Right cardiac atrium (tissue), 5 donors: ENCODE measurements around the gene ZHX3. TPM values are rescaled to one million over a fixed set of nuclear protein-coding genes. Genes with fewer than 3 reads are reported as not detected.

Experiments used
- ATAC-seq, 2 donors: fragments of 200-7000 bp; cut with Tn5 transposase; one replicate each; pipeline versions ENCODE4 v1.8.0 to v1.9.1; 2020; ENCODE audit warnings: moderate library complexity in 2 of 2, mild to moderate bottlenecking in 1 of 2
- DNase-seq, 3 donors: peaks; one replicate each; pipeline ENCODE4 v3.0.0-alpha.2; 2020
- H3K27ac ChIP-seq: one replicate; pipeline ENCODE4 v1.5.1; 2013; ENCODE audit warnings: mild to moderate bottlenecking, low read length, control low read depth, moderate library complexity
- H3K27me3 ChIP-seq: one replicate; pipeline ENCODE4 v1.6.1; 2013; ENCODE audit not compliant: control insufficient read depth, insufficient read depth
- H3K4me1 ChIP-seq: one replicate; pipeline ENCODE4 v1.6.1; 2013; ENCODE audit warnings: low read length; ENCODE audit not compliant: control insufficient read depth, insufficient read depth
- H3K4me3 ChIP-seq: one replicate; pipeline ENCODE4 v1.5.1; 2013; ENCODE audit warnings: low read length, control low read depth
- H3K9me3 ChIP-seq: one replicate; pipeline ENCODE4 v1.6.1; 2013; ENCODE audit warnings: low read length; ENCODE audit not compliant: control insufficient read depth
- WGBS: extraction: QIAGEN DNeasy Blood & Tissue Kit; methylation state at CpG from one replicate; pipeline ENCODE4 v1.1.7; 2013; 5-methylcytosine and 5-hydroxymethylcytosine counted together
- intact Hi-C, 4 donors: fragments of 100-400 bp; cut with DNase I; formaldehyde crosslinking; loops; one replicate each; pipeline versions ENCODE4 v1.11.0 to v1.14.0; 2022 to 2023
- polyA plus RNA-seq: library from polyadenylated mRNA; stranded (reverse); fragments of 200-250 nt; gene quantifications from one replicate; pipeline ENCODE4 v1.2.3, GENCODE V29; 2013
- total RNA-seq, 4 donors: library from RNA; stranded (reverse); fragmentation: NEBNext Ultra II Directional; extraction: Animal tissue kit (Norgen Biotek cat#: 25700); gene quantifications; one replicate each; pipeline ENCODE4 v1.2.1, GENCODE V29; 2021
- donor health status: healthy with polysubstance abuse.
- donor health status: DM: no; HTN: yes; CAD: no.
- donor health status: DM: no; HTN: no; CAD: no.
- donor health status: DM: no; HTN: yes; CAD: no; lungs with severe emphysema.
- donor health status: DM: yes; HTN: yes; CAD: no.

The ZHX3 gene
- total and polyA plus RNA-seq, 5 donors = 11.6 to 39.7 (median 33.4) TPM

DNA sequence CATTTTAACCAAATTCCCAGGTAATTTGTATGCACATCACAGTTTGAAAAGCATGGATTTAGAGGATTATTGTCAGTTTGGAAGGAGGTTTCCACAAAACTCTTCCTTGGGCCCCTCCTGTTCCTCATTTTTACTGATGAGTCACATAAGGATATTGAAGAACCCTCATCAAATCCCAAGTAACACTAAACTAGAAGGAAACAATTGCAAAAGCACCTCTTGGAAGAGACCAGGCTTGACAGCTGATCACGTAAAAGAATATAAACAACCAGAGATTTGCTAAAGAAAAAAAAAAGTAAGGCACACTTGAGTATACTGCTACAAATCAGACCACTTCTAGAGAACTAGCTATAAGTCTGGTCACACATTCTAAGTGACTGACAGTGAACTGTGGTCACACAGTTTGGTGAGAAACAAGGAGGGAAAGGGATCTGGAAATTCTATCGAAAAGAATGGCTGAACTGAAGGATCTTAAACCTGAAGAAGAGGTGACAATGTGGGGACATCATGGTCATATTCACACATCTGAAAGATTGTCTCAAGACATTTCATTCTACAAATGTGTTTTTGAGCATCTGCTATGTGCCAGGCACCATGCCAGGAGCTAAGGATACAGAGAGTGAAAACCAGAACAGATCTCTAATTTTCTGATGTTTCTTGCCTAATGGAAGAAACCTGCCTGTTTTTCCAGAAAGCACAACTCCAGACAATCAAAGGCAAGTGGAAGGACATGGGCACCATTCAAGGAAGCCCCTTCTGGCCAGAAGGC lies 24.1 kb downstream of the ZHX3 start:
- DNase-seq (peak in 1 of 3 donors; percentile 66), ATAC-seq (peak in 1 of 2 donors; percentile 35)
- H3K9me3 ChIP-seq = no peaks in the 10 kb centered on the region
- intact Hi-C loops = no loop called here
- 58% methylated on average over 2 of the region's 2 CpGs for WGBS
- H3K4me3 ChIP-seq = no peak overlapping the region
- no peak overlapping the region for H3K27ac ChIP-seq
- no peaks in the 10 kb centered on the region for H3K27me3 ChIP-seq
- peaks cover 7% of the 10 kb centered on the region for H3K4me1 ChIP-seq

DNA sequence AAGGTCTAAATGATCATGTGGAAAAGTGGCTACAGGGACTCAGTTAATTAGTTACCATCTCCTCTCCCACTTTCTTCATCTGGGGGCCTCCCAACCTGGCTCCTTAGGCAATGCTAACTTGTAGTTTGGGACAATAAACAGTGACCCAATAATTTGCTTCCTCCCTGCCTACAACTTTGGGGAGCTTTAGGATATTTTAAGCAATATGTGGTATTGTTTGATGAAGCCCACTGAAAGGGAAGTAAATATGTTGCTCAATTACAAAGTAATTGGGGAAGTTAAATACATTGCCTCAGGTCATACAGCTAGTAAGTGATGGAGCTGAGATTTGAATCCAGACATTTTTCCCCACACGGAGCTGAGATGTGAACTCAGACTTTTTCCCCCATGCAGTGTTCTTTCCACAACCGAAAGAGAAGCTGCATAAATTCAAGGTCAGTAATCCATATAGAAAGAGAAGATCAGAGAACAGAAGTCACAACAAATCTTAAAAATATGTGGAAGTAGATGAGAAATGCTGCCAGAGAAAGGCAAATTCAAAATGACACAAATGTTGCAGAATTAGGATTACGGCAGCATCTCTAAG lies 26.6 kb downstream of the ZHX3 start:
- Histone ChIP-seq H3K4me3 (no peak overlapping the region), H3K9me3 (no peaks in the 10 kb centered on the region), H3K4me1 (peaks cover 2% of the 10 kb centered on the region), H3K27ac (no peak overlapping the region), H3K27me3 (no peaks in the 10 kb centered on the region)
- DNase-seq (no peak), ATAC-seq (no peak)
- WGBS = 82% methylated on average over 3 of the region's 3 CpGs
- intact Hi-C loops = no loop called here

DNA sequence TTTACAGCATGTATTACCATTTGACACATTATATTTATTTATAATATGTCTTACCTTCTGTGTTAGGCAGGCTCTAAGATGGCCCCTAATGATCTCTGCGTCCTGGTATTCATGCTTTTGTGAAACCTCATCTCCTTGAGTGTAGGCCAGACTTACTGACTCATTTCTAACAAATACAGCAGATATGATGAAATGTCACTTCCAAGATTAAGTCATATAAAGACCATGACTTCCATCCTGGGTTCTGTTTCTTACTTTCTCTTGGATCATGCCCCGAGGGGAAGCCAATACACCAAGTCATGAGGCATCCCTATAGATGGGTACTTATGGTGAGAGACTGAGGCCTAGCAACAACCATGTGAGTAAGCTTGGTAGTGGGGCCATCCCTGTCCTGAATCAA lies 30.2 kb downstream of the ZHX3 start:
- DNase-seq (no peak), ATAC-seq (peak in 1 of 2 donors; percentile 14)
- no peak overlapping the region for H3K4me3 ChIP-seq
- peaks cover 2% of the 10 kb centered on the region for H3K4me1 ChIP-seq
- no peaks in the 10 kb centered on the region for H3K9me3 ChIP-seq
- WGBS = 92% methylated on average over 2 of the region's 2 CpGs
- no peak overlapping the region for H3K27ac ChIP-seq
- no peaks in the 10 kb centered on the region for H3K27me3 ChIP-seq
- intact Hi-C loops = no loop called here

DNA sequence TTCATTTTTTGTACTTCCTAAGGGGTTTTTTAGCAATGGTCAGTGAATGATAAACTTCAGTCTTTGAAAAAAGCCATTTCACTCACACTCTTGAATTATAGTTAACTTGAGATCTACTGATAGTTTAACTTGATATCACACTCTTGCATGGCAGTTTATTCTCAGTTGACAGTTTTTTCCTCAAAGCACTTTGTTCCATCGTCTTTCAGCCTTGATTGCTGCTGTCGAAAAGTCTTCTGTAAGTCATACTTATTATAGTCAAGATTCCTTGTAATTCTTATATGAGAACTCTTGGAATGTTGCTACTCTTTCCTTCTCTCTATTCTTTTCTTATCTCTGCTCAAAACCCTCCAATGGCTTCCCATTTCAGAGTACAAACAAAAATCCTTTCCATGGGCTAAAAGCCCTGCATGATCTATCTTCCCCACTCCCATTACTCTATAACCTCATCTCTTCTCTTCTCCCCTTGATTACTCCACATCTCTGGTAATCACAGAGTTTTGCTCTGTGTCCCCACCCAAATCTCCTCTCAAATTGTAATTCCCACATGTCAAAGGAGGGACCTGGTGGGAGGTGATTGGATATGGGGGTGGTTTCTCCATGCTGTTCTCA lies 31.2 kb downstream of the ZHX3 start:
- intact Hi-C loops = no loop called here
- DNase-seq = no peak
- no peaks in the 10 kb centered on the region for H3K9me3 ChIP-seq
- no peak for ATAC-seq
- H3K4me1 ChIP-seq = peaks cover 2% of the 10 kb centered on the region
- H3K27ac ChIP-seq = no peak overlapping the region
- WGBS = 97% methylated on average over 2 of the region's 2 CpGs
- H3K4me3 ChIP-seq = no peak overlapping the region
- H3K27me3 ChIP-seq = no peaks in the 10 kb centered on the region

DNA sequence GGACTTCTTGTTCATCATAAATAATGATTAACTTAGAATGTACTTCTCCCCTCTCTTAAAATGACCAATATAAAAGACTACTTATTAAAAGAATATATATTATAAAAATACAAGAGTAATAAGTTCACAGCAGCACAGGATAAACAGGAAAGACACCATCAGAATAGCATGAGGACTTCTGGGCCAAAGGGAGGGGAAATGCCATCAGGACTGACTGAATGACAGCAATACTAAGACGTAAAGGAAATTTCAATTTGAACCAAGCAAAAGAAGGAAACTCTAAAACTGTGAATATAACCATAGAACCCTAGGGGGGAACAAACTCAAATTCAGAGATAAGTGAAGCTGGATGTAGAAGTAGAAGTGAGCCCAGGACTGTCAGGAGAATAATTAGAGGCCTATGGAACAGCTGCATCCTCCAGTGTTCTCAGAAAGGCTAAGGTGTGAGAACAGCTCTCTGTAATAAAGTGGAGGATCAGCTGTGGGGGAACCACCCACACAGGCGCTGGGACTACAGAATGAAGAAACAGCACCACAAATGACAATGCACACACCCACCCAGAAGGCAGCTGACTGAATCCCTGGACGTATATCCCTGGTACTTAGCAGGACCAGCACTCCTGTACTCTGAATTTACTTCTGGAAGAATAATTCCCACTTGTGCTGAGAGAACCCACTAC lies 37.8 kb downstream of the ZHX3 start:
- Histone ChIP-seq H3K4me3 (no peak overlapping the region), H3K27ac (no peak overlapping the region)
- ATAC-seq = no peak

DNA sequence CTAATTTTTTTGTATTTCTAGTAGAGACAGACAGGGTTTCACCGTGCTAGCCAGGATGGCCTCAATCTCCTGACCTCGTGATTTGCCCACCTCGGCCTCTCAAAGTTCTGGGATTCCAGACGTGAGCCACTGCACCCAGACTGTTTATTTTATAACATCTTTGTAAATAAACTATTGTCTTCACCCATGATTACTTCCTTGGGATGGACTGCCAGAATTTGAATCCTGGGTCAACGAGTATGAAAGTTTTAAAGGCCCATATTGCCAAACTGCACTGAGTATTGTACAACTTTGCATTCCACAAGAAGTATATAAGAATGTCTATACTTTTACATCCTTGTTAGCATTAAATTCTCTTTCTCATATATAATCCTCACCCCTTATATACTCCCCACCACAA lies 38.6 kb downstream of the ZHX3 start:
- ATAC-seq = no peak
- H3K9me3 ChIP-seq = no peaks in the 10 kb centered on the region
- WGBS = 83% methylated on average over 5 of the region's 5 CpGs
- peaks cover 10% of the 10 kb centered on the region for H3K4me1 ChIP-seq
- intact Hi-C loops = no loop called here
- no peak overlapping the region for H3K4me3 ChIP-seq
- no peak overlapping the region for H3K27ac ChIP-seq
- H3K27me3 ChIP-seq = no peaks in the 10 kb centered on the region
- no peak for DNase-seq

More for the DNA sequence above, 37.8 kb downstream of the ZHX3 start:
- intact Hi-C loops = no loop called here
- Histone ChIP-seq H3K9me3 (no peaks in the 10 kb centered on the region), H3K27me3 (no peaks in the 10 kb centered on the region), H3K4me1 (peaks cover 8% of the 10 kb centered on the region)
- no peak for DNase-seq
- WGBS = 56% methylated on average over 3 of the region's 3 CpGs

DNA sequence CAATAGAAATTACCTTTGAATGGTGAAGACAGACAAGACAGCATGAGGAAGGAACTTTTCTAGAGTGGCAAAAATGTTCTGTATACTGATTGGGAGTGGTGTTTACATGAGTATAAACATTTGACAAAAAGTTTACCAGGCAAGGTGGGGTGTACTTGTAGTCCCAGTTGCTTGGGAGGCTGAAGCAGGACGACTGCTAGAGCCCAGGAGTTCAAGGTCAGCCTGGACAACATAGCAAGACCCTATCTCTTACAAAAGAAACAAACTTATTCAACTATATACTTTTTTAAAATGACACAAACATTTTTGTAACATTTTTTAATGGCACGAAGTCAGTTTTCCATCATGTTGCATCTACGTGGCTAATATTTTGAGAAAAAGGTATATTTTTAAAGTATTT lies 40.5 kb downstream of the ZHX3 start:
- Histone ChIP-seq H3K4me1 (peaks cover 10% of the 10 kb centered on the region), H3K9me3 (no peaks in the 10 kb centered on the region), H3K27ac (no peak overlapping the region), H3K4me3 (no peak overlapping the region), H3K27me3 (no peaks in the 10 kb centered on the region)
- no peak for ATAC-seq
- no peak for DNase-seq
- WGBS = 93% methylated on average over 3 of the region's 3 CpGs
- intact Hi-C loops = no loop called here

DNA sequence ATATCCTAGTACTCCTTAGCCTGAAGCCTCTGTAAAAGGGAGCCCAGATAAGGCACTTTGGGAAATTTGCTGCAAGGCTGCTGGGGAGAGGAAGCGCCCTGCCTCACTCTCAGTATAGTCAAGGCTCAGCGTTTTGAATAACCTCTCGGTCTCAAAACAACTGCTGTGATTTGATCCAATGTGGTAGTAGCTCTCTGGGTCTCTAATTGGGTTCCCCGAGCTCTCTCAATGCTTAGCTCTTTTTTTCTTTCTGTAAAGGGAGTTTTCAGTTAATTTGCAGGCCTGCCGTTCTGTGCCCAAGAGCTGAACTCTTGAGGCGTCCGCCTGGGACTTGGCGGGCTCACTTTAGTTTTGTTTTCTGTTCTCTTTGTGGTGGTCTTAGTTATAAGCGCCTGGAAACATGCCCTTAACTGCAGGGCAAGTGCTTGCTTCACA lies 41.2 kb downstream of the ZHX3 start:
- intact Hi-C loops = no loop called here

DNA sequence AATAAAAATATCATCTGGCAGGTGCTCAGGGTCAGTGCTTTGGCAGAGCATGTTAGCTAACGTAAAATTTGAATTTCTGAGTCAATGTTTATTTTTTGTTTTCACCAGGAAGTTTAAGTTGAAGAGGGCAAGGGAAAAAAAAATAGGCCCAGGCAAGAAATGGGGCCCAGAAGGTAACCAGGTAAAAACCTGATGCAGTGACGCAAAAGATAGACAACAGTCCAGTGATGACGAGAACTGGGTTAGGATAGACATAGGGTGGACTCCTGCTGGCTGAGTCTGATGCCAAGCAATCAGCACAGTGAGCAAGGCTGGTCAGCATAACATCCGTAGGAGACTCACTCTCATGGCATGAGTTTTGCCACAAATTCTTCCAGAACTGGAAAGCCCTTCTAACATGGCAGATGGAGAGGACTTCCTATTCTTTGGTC lies 42.2 kb downstream of the ZHX3 start:
- peak in 1 of 2 donors; percentile 31 for ATAC-seq
- H3K4me3 ChIP-seq = no peak overlapping the region
- no peaks in the 10 kb centered on the region for H3K9me3 ChIP-seq
- H3K4me1 ChIP-seq = peaks cover 10% of the 10 kb centered on the region
- no peak overlapping the region for H3K27ac ChIP-seq
- WGBS = 80% methylated on average over 4 of the region's 4 CpGs
- DNase-seq = no peak
- H3K27me3 ChIP-seq = no peaks in the 10 kb centered on the region
- intact Hi-C loops = no loop called here

More for the DNA sequence above, 41.2 kb downstream of the ZHX3 start:
- H3K4me1 ChIP-seq = peaks cover 10% of the 10 kb centered on the region
- DNase-seq (peak; percentile 27 to 74 (median 53)), ATAC-seq (peak; percentile 69 to 84)
- no peaks in the 10 kb centered on the region for H3K27me3 ChIP-seq
- no peaks in the 10 kb centered on the region for H3K9me3 ChIP-seq
- WGBS = 37% methylated on average over 9 of the region's 9 CpGs
- peak overlapping the region; percentile 91 for H3K27ac ChIP-seq
- peak overlapping the region; percentile 9 for H3K4me3 ChIP-seq

DNA sequence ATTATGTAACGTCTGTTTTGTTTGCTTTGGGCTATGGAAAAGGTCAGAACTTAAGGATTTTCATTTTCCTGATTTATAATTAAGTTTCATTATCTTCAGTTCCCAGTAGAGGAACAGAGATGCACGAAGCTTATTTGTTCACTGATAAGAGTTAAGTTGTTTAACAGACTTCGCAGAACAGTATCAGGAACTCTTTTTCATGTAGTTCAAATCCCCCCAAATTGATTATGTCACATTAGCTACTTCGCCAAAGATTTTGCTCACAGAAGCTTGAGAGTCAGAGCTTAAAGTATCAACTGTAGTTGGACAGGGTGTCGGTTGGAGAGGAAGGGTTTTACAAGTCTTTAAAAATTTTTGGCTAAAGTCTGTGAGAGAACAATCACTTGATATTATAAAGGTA lies 43.4 kb downstream of the ZHX3 start:
- 36% methylated on average over 5 of the region's 5 CpGs for WGBS

DNA sequence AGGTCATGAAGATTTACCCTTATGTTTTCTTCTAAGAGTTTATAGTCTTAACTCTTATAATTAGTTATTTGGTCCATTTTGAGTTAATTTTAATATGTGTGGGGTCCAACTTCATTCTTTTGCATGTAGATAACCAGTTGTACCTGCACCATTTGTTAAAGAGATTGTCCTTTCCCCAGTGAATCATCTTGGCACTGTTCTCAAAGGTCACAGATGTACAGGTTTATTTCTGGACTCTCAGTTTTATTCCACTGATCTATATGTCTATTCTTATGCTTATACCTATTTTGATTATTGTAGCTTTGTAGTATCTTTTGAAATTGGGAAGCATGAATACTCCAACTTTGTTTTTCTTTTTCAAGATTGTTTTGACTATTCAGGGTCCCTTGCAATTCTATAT lies 44.1 kb downstream of the ZHX3 start:
- intact Hi-C loops = no loop called here
- Histone ChIP-seq H3K4me1 (peaks cover 7% of the 10 kb centered on the region), H3K27me3 (no peaks in the 10 kb centered on the region), H3K9me3 (no peaks in the 10 kb centered on the region), H3K27ac (no peak overlapping the region), H3K4me3 (no peak overlapping the region)
- no peak for ATAC-seq
- DNase-seq = no peak

More for the DNA sequence above, 43.4 kb downstream of the ZHX3 start:
- H3K4me1 ChIP-seq = peaks cover 7% of the 10 kb centered on the region
- DNase-seq (no peak), ATAC-seq (no peak)
- H3K4me3 ChIP-seq = peak overlapping the region; percentile 3
- H3K9me3 ChIP-seq = no peaks in the 10 kb centered on the region
- no peaks in the 10 kb centered on the region for H3K27me3 ChIP-seq
- H3K27ac ChIP-seq = no peak overlapping the region
- intact Hi-C loops = no loop called here
